Endothelial cell of umbilical vein (primary cell): ENCODE results near the gene KRTAP4-11. TPM values are rescaled to one million over a fixed set of nuclear protein-coding genes. Genes with fewer than 3 reads are reported as not detected.

ENCODE experiments used
- BruUV-seq: library from RNA; stranded (reverse); fragments of 400-500 nt; replicated peaks from 2 replicates; lab custom pipeline; 2021; lab: Mats Ljungman, UMichigan
- CTCF ChIA-PET: fragments of 300-600, 350-600 bp; sonication (Branson Sonifier 250); formaldehyde crosslinking; loops from one replicate; lab custom pipeline; 2021; ENCODE audit warnings: antibody characterized with exemption, inconsistent platforms; lab: Charles Lee
- POLR2A ChIA-PET: fragments of 300-600, 350-600 bp; sonication (Branson Sonifier 250); formaldehyde crosslinking; loops from one replicate; lab custom pipeline; 2021; ENCODE audit warnings: antibody characterized with exemption, inconsistent platforms; lab: Charles Lee
- DNase-seq: peaks from one replicate; pipeline ENCODE4 v3.0.0-alpha.2; 2011; ENCODE audit warnings: low read depth, low spot score
- FAIRE-seq: peaks from 2 replicates; lab custom pipeline; 2011; peaks lifted over from hg19 to GRCh38; lab: Jason Lieb, UNC
- H2AFZ ChIP-seq: 2 replicates; pipeline ENCODE4 v1.6.0; 2012; ENCODE audit warnings: low read depth, low read length, control low read depth, inconsistent platforms
- H3K27ac ChIP-seq: 2 replicates; pipeline ENCODE4 v1.5.1; 2011; ENCODE audit warnings: low read depth, mild to moderate bottlenecking, control low read depth, low read length, moderate library complexity; ENCODE audit not compliant: insufficient read depth
- H3K27me3 ChIP-seq, 2 experiments: 2 replicates each; pipeline versions ENCODE4 v1.6.0 to v1.6.1; 2011; ENCODE audit warnings: low read length in 2 of 2, mixed read lengths in 1 of 2; ENCODE audit not compliant: control insufficient read depth in 2 of 2, insufficient read depth in 2 of 2
- H3K36me3 ChIP-seq, 2 experiments: 2 replicates in 1 of 2; 3 replicates in 1 of 2; pipeline ENCODE4 v1.5.1; 2011; ENCODE audit warnings: low read length in 2 of 2, mild to moderate bottlenecking in 1 of 2, moderate library complexity in 1 of 2; ENCODE audit not compliant: control insufficient read depth in 2 of 2, insufficient read depth in 2 of 2; ENCODE audit errors: extremely low read depth in 1 of 2
- H3K4me1 ChIP-seq: 3 replicates; pipeline ENCODE4 v1.5.1; 2011; ENCODE audit warnings: mild to moderate bottlenecking, low read length; ENCODE audit not compliant: control insufficient read depth, insufficient read depth; ENCODE audit errors: extremely low read depth
- H3K4me2 ChIP-seq: 2 replicates; pipeline ENCODE4 v1.6.1; 2011; ENCODE audit warnings: low read length, control low read depth, mixed read lengths; ENCODE audit not compliant: insufficient read depth
- H3K4me3 ChIP-seq, 3 experiments: fragments of 200-600 bp in 1 of 3; sonication (generic), shearing (Covaris generic) in 1 of 3; replicated peaks in 1 of 3; 2 replicates each; pipeline ENCODE4 v1.5.1; 2011 to 2016; ENCODE audit warnings: control low read depth in 3 of 3, low read length in 3 of 3, mild to moderate bottlenecking in 2 of 3, inconsistent platforms in 1 of 3, low read depth in 1 of 3, moderate library complexity in 1 of 3; ENCODE audit not compliant: insufficient read depth in 1 of 3
- H3K79me2 ChIP-seq: 2 replicates; pipeline ENCODE4 v1.6.0; 2012; ENCODE audit warnings: low read length, inconsistent platforms; ENCODE audit not compliant: control insufficient read depth, insufficient read depth
- H3K9ac ChIP-seq: replicated peaks from 2 replicates; pipeline ENCODE3; 2011; ENCODE audit warnings: low read length, control low read depth; ENCODE audit not compliant: insufficient read depth; ENCODE audit errors: extremely low read depth
- H3K9me1 ChIP-seq: replicated peaks from 3 replicates; pipeline ENCODE4 v1.6.0; 2011; ENCODE audit warnings: mild to moderate bottlenecking, low read length; ENCODE audit not compliant: control insufficient read depth, insufficient read depth; ENCODE audit errors: extremely low read depth
- H3K9me3 ChIP-seq: replicated peaks from 2 replicates; pipeline ENCODE4 v1.5.1; 2012; ENCODE audit warnings: low read length, inconsistent platforms; ENCODE audit not compliant: control insufficient read depth, insufficient read depth
- H4K20me1 ChIP-seq: replicated peaks from 2 replicates; pipeline ENCODE3; 2011; ENCODE audit warnings: mild to moderate bottlenecking, low read length; ENCODE audit not compliant: control insufficient read depth, insufficient read depth; ENCODE audit errors: extremely low read depth
- JUN ChIP-seq: IDR thresholded peaks from 2 replicates; pipeline ENCODE4 v1.6.1; 2011; ENCODE audit warnings: borderline replicate concordance, low read depth; ENCODE audit not compliant: insufficient read length, insufficient read depth
- MYC ChIP-seq: IDR thresholded peaks from one replicate; pipeline ENCODE4 v1.6.1; 2011; ENCODE audit warnings: mild to moderate bottlenecking, low read depth, low read length
- POLR2AphosphoS5 ChIP-seq: IDR thresholded peaks from 2 replicates; pipeline ENCODE4 v1.6.1; 2012; ENCODE audit warnings: low read depth, mild to moderate bottlenecking, control low read depth, low read length, moderate library complexity; ENCODE audit not compliant: insufficient read depth
- dilution Hi-C: fragments of 300-500 bp; cut with MboI; formaldehyde crosslinking; loops from one replicate; pipeline ENCODE4 v1.15.0; 2019; ENCODE audit warnings: low sequenced_read_pairs; ENCODE audit not compliant: extremely low pct_ligation_motif_present
- intact Hi-C: fragments of 100-400 bp; cut with micrococcal nuclease; formaldehyde crosslinking; loops from one replicate; pipeline ENCODE4 v1.10.0; 2022
- polyA plus RNA-seq, 4 experiments: library from polyadenylated mRNA; depleted of rRNA in 3 of 4; stranded (reverse) in 3 of 4; unstranded in 1 of 4; fragments of >200 nt; gene quantifications; 2 replicates each; pipeline versions ENCODE4 v1.2.1 to v1.2.3, GENCODE V29; 2011 to 2012; ENCODE audit warnings: missing spikeins in 1 of 4
- total RNA-seq: library from RNA; stranded (reverse); gene quantifications from 2 replicates; pipeline ENCODE4 v1.2.3, GENCODE V29; 2021

The KRTAP4-11 gene
- total and polyA plus RNA-seq, 2 donors (not counting 3 experiments of a cell fraction or from before 2014, with no cell fraction given) = not detected

DNA sequence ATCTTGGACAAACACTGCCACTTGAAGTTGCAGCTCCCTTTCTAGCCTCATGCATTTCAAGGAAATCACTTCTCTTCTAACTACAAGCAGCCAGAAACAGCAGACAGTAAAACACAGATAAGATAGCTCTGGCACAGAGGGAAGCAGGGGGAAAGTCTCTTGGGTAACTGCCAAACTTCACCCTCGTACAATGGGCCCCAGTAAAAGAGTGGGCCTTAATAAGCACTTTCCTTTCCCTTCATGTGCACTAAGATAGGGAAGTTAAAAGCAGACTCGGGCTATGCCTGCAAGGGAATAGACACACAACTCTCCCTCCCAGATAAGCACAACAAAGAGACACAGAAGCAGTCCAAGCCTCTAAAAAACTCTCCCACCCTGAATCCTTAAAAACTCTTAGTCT, 35.7 kb upstream of the KRTAP4-11 start:
- Histone ChIP-seq H4K20me1 (no peaks in the 10 kb centered on the region), H2AFZ (no peak overlapping the region), H3K79me2 (no peaks in the 10 kb centered on the region), H3K27me3 (no peaks in the 10 kb centered on the region), H3K4me2 (no peak overlapping the region), H3K9me3 (no peaks in the 10 kb centered on the region), H3K4me3 (no peak overlapping the region), H3K36me3 (no peaks in the 10 kb centered on the region), H3K4me1 (no peaks in the 10 kb centered on the region), H3K9ac (no peak overlapping the region), H3K9me1 (no peaks in the 10 kb centered on the region), H3K27ac (no peak overlapping the region)
- TF ChIP-seq JUN (no peak), MYC (no peak)
- no TSS peak for BruUV-seq
- POLR2A ChIA-PET = no interaction called here
- dilution Hi-C loops (no loop called here), intact Hi-C loops (no loop called here)
- CTCF ChIA-PET = no interaction called here
- FAIRE-seq = no peak
- DNase-seq = no peak

DNA sequence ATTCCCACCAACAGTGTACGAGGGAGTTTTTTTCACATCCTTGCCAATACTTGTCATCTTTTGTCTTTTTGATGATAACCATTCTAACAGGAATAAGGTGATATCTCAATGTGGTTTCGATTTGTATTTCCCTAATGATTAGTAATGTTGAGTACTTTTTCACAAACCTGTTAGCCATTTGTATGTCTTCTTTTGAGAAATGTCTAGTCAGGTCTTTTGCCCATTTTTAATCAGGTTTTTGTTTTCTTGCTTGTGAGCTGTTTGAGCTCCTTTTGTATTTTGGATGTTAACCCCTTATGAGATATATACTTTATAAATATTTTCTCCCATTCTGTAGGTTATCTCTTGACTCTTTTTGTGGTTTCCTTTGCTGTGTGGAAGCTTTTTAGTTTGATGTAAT, 33.4 kb upstream of the KRTAP4-11 start:
- H3K36me3 ChIP-seq = no peaks in the 10 kb centered on the region
- POLR2A ChIA-PET = no interaction called here
- BruUV-seq = no TSS peak
- H3K4me3 ChIP-seq = no peak overlapping the region
- H3K79me2 ChIP-seq = no peaks in the 10 kb centered on the region
- TF ChIP-seq POLR2AphosphoS5 = no peak
- H3K9me1 ChIP-seq = no peaks in the 10 kb centered on the region
- DNase-seq (no peak), FAIRE-seq (no peak)
- H3K4me1 ChIP-seq = no peaks in the 10 kb centered on the region
- intact Hi-C loops = no loop called here
- no peaks in the 10 kb centered on the region for H4K20me1 ChIP-seq
- H2AFZ ChIP-seq = no peak overlapping the region
- H3K9ac ChIP-seq = no peak overlapping the region
- no peaks in the 10 kb centered on the region for H3K27me3 ChIP-seq
- H3K27ac ChIP-seq = no peak overlapping the region
- dilution Hi-C loops = no loop called here
- CTCF ChIA-PET = no interaction called here
- H3K4me2 ChIP-seq = no peak overlapping the region
- H3K9me3 ChIP-seq = no peaks in the 10 kb centered on the region
